HepG2 (cell line): ENCODE results near the gene HAT1. TPM values are rescaled to one million over a fixed set of nuclear protein-coding genes. Genes with fewer than 3 reads are reported as not detected.

Source experiments
- ATAC-seq: fragments of 200-7000 bp; cut with Tn5 transposase; 3 replicates; pipeline ENCODE4 v1.9.1; 2020; ENCODE audit warnings: mild to moderate bottlenecking, moderate library complexity
- BruUV-seq: library from RNA; stranded (reverse); fragments of 400-500 nt; replicated peaks from 2 replicates; lab custom pipeline; 2021; lab: Mats Ljungman, UMichigan
- CTCF ChIA-PET: fragments of 300-600 bp; formaldehyde crosslinking; extraction: SDS; loops from one replicate; lab custom pipeline; 2021; ENCODE audit warnings: low total read pairs, inconsistent platforms, low intra/inter-chr PET ratio; lab: Yijun Ruan, JAX
- POLR2A ChIA-PET: fragments of 350-600 bp; sonication (Branson Sonifier 250); formaldehyde crosslinking; loops from one replicate; lab custom pipeline; 2020; ENCODE audit warnings: antibody characterized with exemption, inconsistent platforms; lab: Yijun Ruan, JAX
- DNase-seq: peaks from one replicate; pipeline ENCODE4 v3.0.0-alpha.2; 2015; ENCODE audit warnings: low spot score
- FAIRE-seq: peaks from 3 replicates; lab custom pipeline; 2011; peaks lifted over from hg19 to GRCh38; lab: Jason Lieb, UNC
- H2AFZ ChIP-seq: one replicate; pipeline ENCODE4 v1.6.1; 2011; ENCODE audit warnings: low read length, inconsistent platforms
- H3K27ac ChIP-seq: fragments of 300-600 bp; 3 replicates; pipeline ENCODE4 v1.8.0; 2011; ENCODE audit warnings: mixed run types, mild to moderate bottlenecking, mixed read lengths, low read length, inconsistent platforms; ENCODE audit not compliant: insufficient read depth; ENCODE audit errors: extremely low read length
- H3K27me3 ChIP-seq, 2 experiments: fragments of 200-600 bp in 1 of 2; 2 replicates in 1 of 2; 3 replicates in 1 of 2; pipeline versions ENCODE4 v1.6.0 to v1.8.0; 2011; ENCODE audit warnings: low read length in 2 of 2, mild to moderate bottlenecking in 2 of 2, moderate library complexity in 2 of 2, inconsistent platforms in 1 of 2; ENCODE audit not compliant: insufficient read depth in 2 of 2, control insufficient read depth in 1 of 2
- H3K36me3 ChIP-seq, 2 experiments: fragments of 200-600 bp in 1 of 2; replicated peaks in 1 of 2; 2 replicates in 1 of 2; 3 replicates in 1 of 2; pipeline versions ENCODE4 v1.5.1 to v1.8.0; 2011; ENCODE audit warnings: low read length in 2 of 2, inconsistent platforms in 1 of 2; ENCODE audit not compliant: insufficient read depth in 2 of 2, control insufficient read depth in 1 of 2
- H3K4me1 ChIP-seq: 2 replicates; pipeline ENCODE4 v1.5.1; 2012; ENCODE audit warnings: low read length, inconsistent platforms; ENCODE audit not compliant: insufficient read depth
- H3K4me2 ChIP-seq: 2 replicates; pipeline ENCODE4 v1.6.0; 2011; ENCODE audit warnings: low read depth, low read length, inconsistent platforms
- H3K4me3 ChIP-seq, 3 experiments: fragments of 200-600 bp in 1 of 3; sonication (generic), shearing (Covaris generic) in 1 of 3; replicated peaks in 1 of 3; 2 replicates each; pipeline ENCODE4 v1.5.1; 2011 to 2016; ENCODE audit warnings: low read length in 3 of 3, inconsistent platforms in 2 of 3, low read depth in 2 of 3, mild to moderate bottlenecking in 2 of 3, control low read depth in 1 of 3, mixed read lengths in 1 of 3; ENCODE audit not compliant: insufficient read depth in 1 of 3
- H3K79me2 ChIP-seq: one replicate; pipeline ENCODE4 v1.6.1; 2011; ENCODE audit warnings: low read length, inconsistent platforms; ENCODE audit not compliant: insufficient read depth
- H3K9ac ChIP-seq: 2 replicates; pipeline ENCODE4 v1.6.0; 2011; ENCODE audit warnings: mild to moderate bottlenecking, low read depth, low read length, inconsistent platforms; ENCODE audit not compliant: insufficient read depth
- H3K9me3 ChIP-seq: 2 replicates; pipeline ENCODE4 v1.5.1; 2012; ENCODE audit warnings: mild to moderate bottlenecking, low read length
- H4K20me1 ChIP-seq: 2 replicates; pipeline ENCODE4 v1.6.0; 2011; ENCODE audit warnings: inconsistent platforms, mild to moderate bottlenecking, low read length, moderate library complexity; ENCODE audit not compliant: insufficient read depth
- CEBPG ChIP-seq: IDR thresholded peaks from 2 replicates; pipeline ENCODE4 v1.6.1; 2016
- DPF2 ChIP-seq: sonication (generic); formaldehyde crosslinking; IDR thresholded peaks from 2 replicates; pipeline ENCODE4 v1.4.0; 2020; ENCODE audit warnings: mild to moderate bottlenecking, low read depth, missing genetic modification reagents, borderline replicate concordance
- FOXP1 ChIP-seq, 2 experiments: fragments of 450-650 bp in 1 of 2; IDR thresholded peaks; 2 replicates each; pipeline ENCODE4 v1.6.1; 2017 to 2018; ENCODE audit warnings: antibody characterized with exemption in 1 of 2
- GATA4 ChIP-seq: sonication (generic); IDR thresholded peaks from 2 replicates; pipeline ENCODE4 v1.6.1; 2016; ENCODE audit warnings: antibody characterized with exemption, low read depth, borderline replicate concordance
- MAZ ChIP-seq, 2 experiments: sonication (generic) in 1 of 2; formaldehyde crosslinking in 1 of 2; IDR thresholded peaks; 2 replicates each; pipeline versions ENCODE4 v1.5.0 to v1.6.1; 2012 to 2020; ENCODE audit warnings: low read depth in 2 of 2, mild to moderate bottlenecking in 2 of 2, borderline replicate concordance in 1 of 2, improper control_type of control experiment in 1 of 2, low read length in 1 of 2, missing genetic modification reagents in 1 of 2, moderate library complexity in 1 of 2
- MIXL1 ChIP-seq: IDR thresholded peaks from 2 replicates; pipeline ENCODE4 v1.6.1; 2016
- NBN ChIP-seq: fragments of 450-650 bp; conservative IDR thresholded peaks from 2 replicates; pipeline ENCODE4 v1.6.1; 2017
- PHF21A ChIP-seq: sonication (generic); formaldehyde crosslinking; IDR thresholded peaks from 2 replicates; pipeline ENCODE4 v1.5.0; 2020; ENCODE audit warnings: mild to moderate bottlenecking, missing genetic modification reagents
- SMAD9 ChIP-seq: sonication (generic); formaldehyde crosslinking; IDR thresholded peaks from 2 replicates; pipeline ENCODE4 v1.5.1; 2020; ENCODE audit warnings: mild to moderate bottlenecking, missing genetic modification reagents
- SRF ChIP-seq: IDR thresholded peaks from 2 replicates; pipeline ENCODE4 v1.6.1; 2011; ENCODE audit warnings: mild to moderate bottlenecking, low read depth, low read length, moderate library complexity
- TEAD2 ChIP-seq: sonication (generic); formaldehyde crosslinking; IDR thresholded peaks from 2 replicates; pipeline ENCODE4 v1.9.0; 2021; ENCODE audit warnings: missing genetic modification reagents
- TP53 ChIP-seq: sonication (generic); formaldehyde crosslinking; conservative IDR thresholded peaks from 2 replicates; pipeline ENCODE4 v1.4.0; 2020; ENCODE audit warnings: missing genetic modification reagents
- ZMYM4 ChIP-seq: sonication (generic); formaldehyde crosslinking; IDR thresholded peaks from 2 replicates; pipeline ENCODE4 v1.8.1; 2023; ENCODE audit warnings: mild to moderate bottlenecking, missing genetic modification reagents
- ZNF430 ChIP-seq: sonication (generic); formaldehyde crosslinking; IDR thresholded peaks from 2 replicates; pipeline ENCODE4 v1.9.0; 2021; ENCODE audit warnings: mild to moderate bottlenecking, missing genetic modification reagents
- ZNF546 ChIP-seq: sonication (generic); formaldehyde crosslinking; conservative IDR thresholded peaks from 2 replicates; pipeline ENCODE4 v1.8.1; 2023; ENCODE audit warnings: mild to moderate bottlenecking, missing genetic modification reagents
- ZNF549 ChIP-seq: sonication (generic); formaldehyde crosslinking; IDR thresholded peaks from 2 replicates; pipeline ENCODE4 v1.5.0; 2020; ENCODE audit warnings: missing genetic modification reagents
- WGBS: methylation state at CpG from one replicate; pipeline ENCODE4 v1.1.6; 2017; ENCODE audit warnings: low lambda C conversion rate; 5-methylcytosine and 5-hydroxymethylcytosine counted together
- in situ Hi-C: cut with HindIII; loops from 2 replicates; pipeline ENCODE4 v1.10.0; 2017; ENCODE audit warnings: low pct_unique_long_range_greater_than_20kb; ENCODE audit not compliant: extremely low pct_ligation_motif_present
- intact Hi-C: fragments of 100-400 bp; cut with micrococcal nuclease; formaldehyde crosslinking; loops from one replicate; pipeline ENCODE4 v1.10.0; 2022; ENCODE audit not compliant: unreplicated experiment
- polyA plus RNA-seq, 8 experiments: library from polyadenylated mRNA; depleted of rRNA in 3 of 8; stranded (reverse) in 7 of 8; unstranded in 1 of 8; fragments of >200 nt; fragmentation: Illumina TruSeq in 4 of 8; extraction: Trizol in 4 of 8; gene quantifications; 2 replicates each; pipeline versions ENCODE4 v1.2.1 to v1.2.3, GENCODE V29; 2011 to 2016; ENCODE audit warnings: low read depth in 4 of 8, missing spikeins in 1 of 8, mixed read lengths in 1 of 8; ENCODE audit not compliant: insufficient read depth in 1 of 8
- total RNA-seq, 5 experiments: library from RNA; depleted of rRNA; stranded (reverse); fragments of >200 nt; fragmentation: Illumina TruSeq; extraction: Trizol; gene quantifications; 2 replicates each; pipeline ENCODE4 v1.2.3, GENCODE V29; 2016; ENCODE audit warnings: low read depth in 1 of 5
- TF ChIP-seq, protein P1 (sequence below): sonication (generic); formaldehyde crosslinking; IDR thresholded peaks from 2 replicates; pipeline ENCODE4 v1.4.0; 2020; ENCODE audit warnings: missing genetic modification reagents, low read depth, mild to moderate bottlenecking, borderline replicate concordance
- TF ChIP-seq, protein P2 (sequence below): sonication (generic); formaldehyde crosslinking; IDR thresholded peaks from 2 replicates; pipeline ENCODE4 v1.5.1; 2020; ENCODE audit warnings: missing genetic modification reagents, mild to moderate bottlenecking, borderline replicate concordance
- TF ChIP-seq, protein P3 (sequence below): sonication (generic); formaldehyde crosslinking; IDR thresholded peaks from 2 replicates; pipeline ENCODE4 v1.4.0; 2020; ENCODE audit warnings: mild to moderate bottlenecking, low read depth, missing genetic modification reagents

Gene HAT1
- total and polyA plus RNA-seq, 2 of the 13 experiments (the other 11 are each of a cell fraction or from before 2014, with no cell fraction given): 45.4 to 119 TPM

GRCh38 chr2:172021074-172021931 is 99.0 kb downstream of the HAT1 start (continued):
- TF ChIP-seq FOXP1 (IDR thresholded peaks at IDR 0.05): no peak
- TF ChIP-seq FOXP1 (CRISPR knock-in tag; IDR thresholded peaks at IDR 0.05): 0 out of 2 replicates have a peak, but pooled peaks have one; percentile 40
- peak; percentile 50; the same call in 1 of the 2 replicates for TF ChIP-seq MIXL1
- TF ChIP-seq MAZ (IDR thresholded peaks at IDR 0.05; ENCODE audit: borderline replicate concordance, low read depth, low read length): no peak
- 0 out of 2 replicates have a peak, but pooled peaks have one; percentile 19 for TF ChIP-seq MAZ (CRISPR knock-in tag; IDR thresholded peaks at IDR 0.05; ENCODE audit: low read depth)
- TF ChIP-seq SRF: no peak
- no peak for TF ChIP-seq GATA4
- TF ChIP-seq ZNF546: no peak
- TF ChIP-seq, protein P1, sequence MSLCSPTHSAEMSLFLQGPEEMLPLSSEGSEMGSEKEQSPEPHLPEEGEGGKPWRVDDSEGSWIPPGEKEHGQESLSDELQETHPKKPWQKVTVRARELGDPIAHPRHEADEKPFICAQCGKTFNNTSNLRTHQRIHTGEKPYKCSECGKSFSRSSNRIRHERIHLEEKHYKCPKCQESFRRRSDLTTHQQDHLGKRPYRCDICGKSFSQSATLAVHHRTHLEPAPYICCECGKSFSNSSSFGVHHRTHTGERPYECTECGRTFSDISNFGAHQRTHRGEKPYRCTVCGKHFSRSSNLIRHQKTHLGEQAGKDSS (CRISPR knock-in tag): peak; percentile 25; the same call in 1 of the 2 replicates
- peak; percentile 67 for TF ChIP-seq ZMYM4 (CRISPR knock-in tag)

GRCh38 chr2:172021955-172022354 is 99.7 kb downstream of the HAT1 start:
- 88% methylated on average over 5 of the region's 5 CpGs for WGBS
- DNase-seq (no peak), FAIRE-seq (no peak), ATAC-seq (peak; percentile 26; the same call in 1 of the 3 replicates)
- Histone ChIP-seq H3K9me3 (no peaks in the 10 kb centered on the region), H3K4me2 (peak overlapping the region; percentile 37), H3K4me1 (peaks cover 15% of the 10 kb centered on the region), H3K79me2 (no peaks in the 10 kb centered on the region), H2AFZ (no peak overlapping the region), H3K27me3 (no peaks in the 10 kb centered on the region), H3K9ac (no peak overlapping the region), H3K4me3 (no peak overlapping the region), H4K20me1 (no peaks in the 10 kb centered on the region), H3K27ac (no peak overlapping the region), H3K36me3 (no peaks in the 10 kb centered on the region)
- no TSS peak for BruUV-seq
- intact Hi-C loops: no loop called here
- in situ Hi-C loops: no loop called here
- ChIA-PET POLR2A (no interaction called here), CTCF (interaction anchor here (0.7 kb wide), 1 partner anchor 65 kb away, joined by 3 read pairs; no protein-coding TSS in a partner anchor)
- no peak for TF ChIP-seq ZNF430 (CRISPR knock-in tag)
- TF ChIP-seq, protein P2, sequence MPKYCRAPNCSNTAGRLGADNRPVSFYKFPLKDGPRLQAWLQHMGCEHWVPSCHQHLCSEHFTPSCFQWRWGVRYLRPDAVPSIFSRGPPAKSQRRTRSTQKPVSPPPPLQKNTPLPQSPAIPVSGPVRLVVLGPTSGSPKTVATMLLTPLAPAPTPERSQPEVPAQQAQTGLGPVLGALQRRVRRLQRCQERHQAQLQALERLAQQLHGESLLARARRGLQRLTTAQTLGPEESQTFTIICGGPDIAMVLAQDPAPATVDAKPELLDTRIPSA: no peak
- TF ChIP-seq TP53 (CRISPR knock-in tag): no peak
- no peak for TF ChIP-seq CEBPG (CRISPR knock-in tag)
- TF ChIP-seq ZNF549 (CRISPR knock-in tag): no peak
- no peak for TF ChIP-seq TEAD2 (CRISPR knock-in tag)
- TF ChIP-seq, protein P3, sequence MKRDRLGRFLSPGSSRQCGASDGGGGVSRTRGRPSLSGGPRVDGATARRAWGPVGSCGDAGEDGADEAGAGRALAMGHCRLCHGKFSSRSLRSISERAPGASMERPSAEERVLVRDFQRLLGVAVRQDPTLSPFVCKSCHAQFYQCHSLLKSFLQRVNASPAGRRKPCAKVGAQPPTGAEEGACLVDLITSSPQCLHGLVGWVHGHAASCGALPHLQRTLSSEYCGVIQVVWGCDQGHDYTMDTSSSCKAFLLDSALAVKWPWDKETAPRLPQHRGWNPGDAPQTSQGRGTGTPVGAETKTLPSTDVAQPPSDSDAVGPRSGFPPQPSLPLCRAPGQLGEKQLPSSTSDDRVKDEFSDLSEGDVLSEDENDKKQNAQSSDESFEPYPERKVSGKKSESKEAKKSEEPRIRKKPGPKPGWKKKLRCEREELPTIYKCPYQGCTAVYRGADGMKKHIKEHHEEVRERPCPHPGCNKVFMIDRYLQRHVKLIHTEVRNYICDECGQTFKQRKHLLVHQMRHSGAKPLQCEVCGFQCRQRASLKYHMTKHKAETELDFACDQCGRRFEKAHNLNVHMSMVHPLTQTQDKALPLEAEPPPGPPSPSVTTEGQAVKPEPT: no peak
- TF ChIP-seq SMAD9 (CRISPR knock-in tag): no peak
- no peak for TF ChIP-seq NBN
- TF ChIP-seq PHF21A (CRISPR knock-in tag): peak; percentile 7; the same call in 1 of the 2 replicates
- TF ChIP-seq DPF2: no peak
